HG03439 (cell line): ENCODE data around the gene CFL2.
"Not testable (repeated sequence)": the region's sequence is repeated elsewhere in the genome, so short reads cannot be mapped to it uniquely, and the experiment has no call there.

Experiments used
- ATAC-seq: cut with Tn5 transposase; IDR thresholded peaks from one replicate; pipeline ENCODE4 v1.9.1; 2021; ENCODE audit warnings: mild to moderate bottlenecking, moderate library complexity; ENCODE audit not compliant: unreplicated experiment

CFL2 gene

DNA sequence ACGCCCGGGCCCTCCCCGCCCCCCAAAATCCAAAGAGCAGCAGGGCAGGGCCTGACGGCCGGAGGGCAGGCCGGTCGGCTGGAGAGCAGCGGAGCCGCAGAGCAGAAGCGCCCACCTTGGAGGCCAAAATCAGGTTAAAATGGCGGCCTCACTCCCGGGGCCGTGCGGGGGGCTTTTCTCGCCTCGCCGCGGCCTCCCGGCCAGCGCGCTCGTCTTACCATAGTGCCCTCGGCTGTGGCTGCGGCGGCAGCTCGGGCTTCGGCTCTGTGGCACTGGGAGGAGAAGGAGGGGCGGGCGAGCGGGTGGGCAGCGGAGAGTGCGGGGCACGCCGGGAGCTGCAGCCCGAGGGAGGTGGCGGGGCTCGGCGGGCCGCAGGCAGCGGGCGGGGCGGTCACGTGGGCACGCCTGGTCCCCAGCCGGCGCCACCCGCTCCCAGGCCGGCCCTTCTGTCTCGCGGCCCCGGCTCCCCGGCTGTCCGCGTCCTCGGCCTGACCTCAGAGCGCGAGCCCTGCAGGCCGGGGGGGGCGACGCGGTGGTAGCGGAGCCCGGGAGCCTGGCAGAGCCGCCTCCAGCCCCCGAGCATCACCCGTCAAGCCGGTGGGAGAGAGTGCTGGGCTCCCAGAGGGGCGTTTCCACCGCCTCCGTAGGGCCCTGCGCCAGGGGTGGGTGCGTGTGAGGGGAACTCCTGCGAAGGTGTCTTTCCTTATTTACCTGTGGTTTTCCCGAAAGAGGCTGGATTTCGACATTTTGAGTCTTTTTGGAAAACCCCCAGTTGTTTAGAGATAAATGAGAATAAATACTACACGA, at the start of gene CFL2:
TSS of gene CFL2 (minus strand) at position 274 of the 807 bp plus-strand sequence. CDS start at position 221, 53 bp downstream.
- ATAC-seq: peak; percentile 85

DNA sequence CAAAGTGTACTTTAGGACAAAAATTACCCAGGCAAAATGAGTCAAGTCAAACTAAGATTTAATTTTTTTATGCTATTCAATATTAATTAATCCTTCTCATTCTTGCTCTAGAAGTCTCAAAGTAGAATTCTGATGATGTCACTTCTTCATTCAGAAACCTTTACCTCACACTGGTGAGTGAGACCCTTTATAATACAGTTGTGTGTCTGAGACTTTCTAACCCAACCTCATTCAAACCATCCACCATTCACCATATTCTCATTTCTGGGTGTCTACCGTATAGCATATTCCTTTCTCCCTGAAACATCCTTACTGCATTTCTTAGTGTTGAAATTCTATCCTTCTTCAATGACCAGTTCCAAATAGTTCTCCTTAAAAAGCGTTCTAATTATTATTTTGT, 40.8 kb upstream of the CFL2 start:
- ATAC-seq: no peak

DNA sequence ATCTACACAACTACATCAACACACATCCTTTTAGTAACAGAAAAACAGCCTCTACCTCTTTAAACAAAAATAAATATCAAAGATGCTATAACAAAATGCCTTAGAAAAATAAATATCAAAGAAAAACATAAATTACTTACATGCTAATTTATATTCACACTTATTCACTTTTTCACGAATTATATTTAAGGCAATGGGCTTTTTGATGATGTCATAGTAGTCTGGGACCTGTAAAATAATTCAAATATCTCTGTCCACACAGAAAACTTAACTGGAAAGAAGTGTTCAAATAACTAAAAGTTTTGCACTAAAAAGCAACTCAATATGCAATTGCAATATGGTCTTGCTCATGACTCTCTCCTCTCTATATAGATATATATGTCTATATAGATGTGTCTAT, 40.3 kb upstream of the CFL2 start:
- ATAC-seq: no peak

DNA sequence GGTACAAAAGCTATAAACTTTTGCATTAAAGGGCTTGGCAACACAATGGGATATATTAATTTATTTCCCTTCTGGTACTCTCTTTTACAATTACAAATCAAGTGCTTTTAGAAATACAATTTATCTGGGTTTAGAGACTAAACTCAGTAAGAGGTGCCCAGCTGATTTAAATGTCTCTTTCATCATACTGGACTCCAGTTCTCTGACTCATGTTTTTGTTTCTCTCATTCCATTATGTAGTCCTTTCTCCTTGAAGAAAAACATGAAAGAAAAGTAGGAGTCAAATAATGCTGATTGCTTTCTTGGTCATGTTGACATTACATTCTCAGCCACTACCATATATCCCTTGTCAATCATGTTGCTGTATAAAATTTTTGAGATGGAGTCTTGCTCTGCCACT, 36.3 kb upstream of the CFL2 start:
- ATAC-seq: no peak

DNA sequence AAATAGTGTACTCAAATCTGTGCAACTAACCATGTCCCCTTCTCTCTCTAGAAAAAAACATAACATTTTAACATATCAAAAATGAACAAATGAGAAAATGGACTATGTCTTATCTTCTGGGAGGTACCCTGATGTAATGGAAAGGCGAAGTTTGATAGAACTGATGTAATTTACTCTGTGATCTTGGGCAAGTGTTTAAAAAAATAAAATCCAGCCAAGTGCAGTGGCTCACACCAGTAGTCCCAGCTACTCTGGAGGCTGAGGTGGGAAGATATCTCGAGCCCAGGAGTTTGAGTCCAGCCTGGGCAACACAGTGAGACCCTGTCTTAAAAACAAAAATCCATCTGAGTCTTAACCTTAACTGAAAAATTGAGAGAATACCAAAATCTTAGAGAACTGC, 35.8 kb upstream of the CFL2 start:
- no peak for ATAC-seq

DNA sequence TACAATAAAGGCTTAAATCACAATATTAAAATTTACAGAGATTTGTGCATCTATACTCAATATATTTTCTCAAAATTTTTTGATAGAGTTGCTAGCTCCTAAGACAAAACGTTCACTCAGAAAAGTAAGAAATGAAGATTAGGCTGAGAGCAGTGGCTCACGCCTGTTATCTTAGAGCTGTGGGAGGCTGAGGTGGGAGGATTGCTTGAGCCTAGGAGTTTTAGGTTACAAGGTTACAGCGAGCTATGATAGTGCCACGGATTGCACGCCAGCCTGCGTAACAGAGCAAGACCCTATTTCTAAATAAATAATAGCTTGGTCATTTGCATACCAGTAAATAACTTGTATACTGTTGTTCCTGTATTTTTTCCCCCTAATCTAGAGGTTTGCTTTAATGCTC, 35.0 kb upstream of the CFL2 start:
- ATAC-seq: no peak

DNA sequence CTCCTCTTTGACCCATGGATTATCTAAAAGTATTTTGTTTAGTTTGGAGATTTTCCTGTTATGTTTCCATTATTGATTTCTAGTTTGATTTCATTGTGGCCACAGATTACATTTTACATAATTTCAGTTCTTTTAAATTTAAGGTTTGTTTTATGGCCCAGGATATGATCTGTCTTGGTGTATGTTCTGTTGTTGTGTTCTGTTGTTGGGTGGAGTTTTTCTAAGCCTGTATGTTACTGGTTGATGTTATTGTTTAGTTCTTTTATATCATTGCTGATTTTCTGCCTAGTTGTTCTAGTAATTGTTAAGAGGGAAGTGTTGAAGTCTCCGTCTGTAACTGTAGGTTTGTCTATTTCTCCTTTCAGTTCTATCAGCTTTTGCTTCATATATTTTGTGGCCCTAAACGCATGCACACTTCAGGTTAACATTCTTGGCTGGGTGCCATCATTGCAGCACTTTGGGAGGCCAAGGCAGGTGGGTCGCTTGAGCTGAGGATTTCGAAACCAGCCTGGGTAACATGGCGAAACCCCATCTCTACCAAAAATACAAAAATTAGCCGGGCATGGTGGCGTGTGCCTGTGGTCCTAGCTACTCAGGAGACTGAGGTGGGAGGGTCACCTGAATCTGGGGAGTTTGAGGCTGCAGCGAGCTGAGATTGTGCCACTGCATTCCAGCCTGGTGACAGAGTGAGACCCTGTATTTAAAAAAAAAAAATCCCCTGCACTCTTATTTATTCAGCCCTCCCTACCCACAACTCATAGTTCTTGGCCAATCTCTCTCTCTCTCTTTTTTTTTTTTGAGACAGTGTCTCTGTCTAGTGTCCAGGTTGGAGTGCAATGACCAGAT, 28.1 kb upstream of the CFL2 start:
- ATAC-seq: no peak

DNA sequence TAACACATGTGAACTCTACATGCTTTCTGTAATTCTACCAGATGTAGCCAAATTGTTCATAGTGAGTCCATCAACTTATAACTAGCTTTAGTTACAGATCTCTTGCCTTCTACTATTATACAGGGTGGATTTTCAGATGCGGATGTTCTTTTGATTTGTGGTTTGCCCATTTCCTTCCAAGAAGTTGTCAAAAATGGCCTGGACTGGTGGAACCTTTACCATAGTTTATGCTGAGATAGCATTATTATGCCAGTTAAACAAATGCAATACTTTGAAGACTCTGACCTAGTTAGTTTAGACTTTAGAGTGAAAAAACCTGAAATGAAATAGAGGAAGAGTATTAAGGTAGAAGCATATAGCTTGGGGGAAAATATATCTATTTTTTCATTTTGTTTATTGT, 27.4 kb upstream of the CFL2 start:
- ATAC-seq: no peak

DNA sequence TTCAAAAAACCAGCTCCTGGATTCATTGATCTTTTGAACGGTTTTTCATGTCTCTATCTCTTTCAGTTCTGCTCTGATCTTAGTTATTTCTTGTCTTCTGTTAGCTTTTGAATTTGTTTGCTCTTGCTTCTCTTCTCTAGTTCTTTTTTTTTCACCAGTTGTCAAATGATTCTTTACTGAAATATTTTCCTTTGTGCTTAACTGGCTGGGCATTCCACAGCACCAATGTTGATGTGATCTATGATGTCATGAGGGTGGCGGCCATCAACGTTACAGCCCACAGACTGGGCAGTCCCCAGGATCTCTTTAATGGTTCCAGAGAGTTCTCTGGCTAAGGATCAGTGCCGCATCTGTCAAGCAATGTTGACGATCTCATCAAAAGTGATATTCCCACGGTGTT, 25.7 kb upstream of the CFL2 start:
- not testable (repeated sequence) for ATAC-seq

DNA sequence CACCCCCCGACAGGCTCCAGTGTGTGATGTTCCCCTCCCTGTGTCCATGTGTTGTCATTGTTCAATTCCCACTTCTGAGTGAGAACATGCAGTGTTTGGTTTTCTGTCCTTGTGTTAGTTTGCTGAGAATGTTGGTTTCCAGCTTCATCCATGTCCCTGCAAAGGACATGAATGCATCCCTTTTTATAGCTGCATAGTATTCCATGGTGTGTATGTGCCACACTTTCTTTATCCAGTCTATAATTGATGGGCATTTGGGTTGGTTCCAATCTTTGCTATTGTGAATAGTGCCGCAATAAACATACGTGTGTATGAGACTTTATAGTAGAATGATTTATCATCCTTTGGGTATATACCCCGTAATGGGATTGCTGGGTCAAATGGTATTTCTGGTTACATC, 22.7 kb upstream of the CFL2 start:
- not testable (repeated sequence) for ATAC-seq

DNA sequence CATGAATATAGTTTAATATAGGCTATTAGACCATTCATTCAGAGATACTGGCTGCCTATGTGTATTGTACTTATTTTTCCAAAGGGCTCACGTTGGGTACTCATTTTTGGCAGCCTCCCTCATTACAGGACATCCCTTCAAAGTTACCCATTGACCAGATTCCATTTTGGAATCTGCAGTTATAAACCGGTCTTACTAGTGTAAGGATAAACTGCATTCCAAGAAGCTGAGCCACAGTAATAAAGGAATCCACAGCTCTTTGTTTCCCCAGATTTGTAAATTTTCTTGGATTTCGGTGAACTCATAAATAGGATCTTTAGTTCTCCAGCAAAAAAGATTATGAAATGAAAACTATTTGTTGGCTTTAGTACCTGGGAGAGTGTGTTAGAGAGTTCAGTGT, 18.9 kb upstream of the CFL2 start:
- no peak for ATAC-seq

DNA sequence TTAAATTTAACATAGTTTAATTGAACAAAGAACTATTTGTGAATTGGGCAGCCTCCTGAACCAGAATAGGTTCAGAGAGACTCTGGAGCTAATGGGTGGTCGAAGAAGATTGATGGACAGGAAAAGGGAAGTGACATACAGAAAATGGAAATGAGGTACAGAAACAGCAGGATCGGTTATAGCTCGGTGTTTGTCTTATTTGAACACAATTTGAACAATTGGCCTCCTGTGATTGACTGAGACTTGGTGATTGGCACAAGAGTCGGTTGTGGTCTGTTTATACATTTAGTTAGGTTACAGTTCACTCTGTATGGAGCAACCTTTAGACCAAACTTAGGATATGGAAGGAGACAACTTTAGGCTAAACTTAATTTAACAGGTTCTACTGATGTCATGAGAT, 18.4 kb upstream of the CFL2 start:
- no peak for ATAC-seq

DNA sequence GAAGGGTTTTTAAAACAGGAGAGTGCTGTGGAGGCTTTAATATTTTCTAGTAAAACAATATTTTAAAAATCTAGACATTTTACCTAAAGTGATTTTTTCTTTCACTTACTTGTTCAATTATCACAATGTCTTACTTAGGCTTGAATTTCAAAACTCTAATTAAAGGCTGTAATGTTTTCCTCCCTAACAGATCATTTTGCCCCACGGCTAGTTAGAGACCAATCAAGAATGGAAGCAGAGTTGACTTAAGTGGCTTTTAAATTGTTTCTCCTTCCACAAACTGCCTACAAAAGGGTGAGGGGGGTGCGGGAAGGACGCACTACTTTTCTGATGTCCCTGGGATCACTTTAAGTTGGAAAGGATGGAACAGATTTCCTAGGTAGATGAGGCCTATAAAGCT, 9.5 kb upstream of the CFL2 start:
- no peak for ATAC-seq

DNA sequence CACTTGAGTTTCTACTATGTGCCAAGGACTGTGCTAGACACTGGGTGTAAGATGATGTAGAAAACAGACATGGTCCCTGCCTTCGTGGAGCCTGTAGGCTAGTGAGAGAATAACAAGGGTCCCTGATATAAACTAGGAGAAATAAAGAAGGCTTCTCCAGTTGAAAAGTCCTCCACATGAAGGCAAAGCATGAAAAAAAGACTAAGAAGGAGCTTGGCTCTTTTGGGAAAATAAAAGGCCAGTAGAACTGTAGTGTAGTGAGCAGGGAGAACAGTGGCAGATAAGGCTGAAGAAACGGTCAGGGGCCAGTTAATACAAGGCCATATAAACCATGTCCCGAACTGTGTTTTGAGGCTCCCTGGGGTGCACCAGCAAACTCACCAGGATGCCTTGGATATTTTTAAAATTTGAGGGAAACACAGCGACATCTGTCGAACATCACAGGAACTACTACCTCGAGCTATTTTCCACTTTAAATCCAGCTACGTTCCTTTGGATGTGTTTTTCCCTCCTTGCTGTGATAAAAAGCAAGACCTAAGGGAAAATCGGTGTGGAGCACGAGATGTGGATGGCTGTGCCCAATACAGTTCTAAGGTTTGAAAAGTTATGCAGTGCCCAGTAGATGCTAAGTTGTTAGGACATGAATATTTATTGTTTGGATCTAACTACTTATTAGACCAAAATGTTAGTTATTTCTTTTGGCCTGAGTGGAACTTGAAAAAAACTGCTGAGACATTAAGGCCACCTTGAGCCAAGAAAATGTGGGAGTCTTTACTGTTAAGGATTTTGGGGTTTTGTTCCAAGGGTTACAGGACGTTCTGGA, 8.5 kb upstream of the CFL2 start:
- no peak for ATAC-seq

DNA sequence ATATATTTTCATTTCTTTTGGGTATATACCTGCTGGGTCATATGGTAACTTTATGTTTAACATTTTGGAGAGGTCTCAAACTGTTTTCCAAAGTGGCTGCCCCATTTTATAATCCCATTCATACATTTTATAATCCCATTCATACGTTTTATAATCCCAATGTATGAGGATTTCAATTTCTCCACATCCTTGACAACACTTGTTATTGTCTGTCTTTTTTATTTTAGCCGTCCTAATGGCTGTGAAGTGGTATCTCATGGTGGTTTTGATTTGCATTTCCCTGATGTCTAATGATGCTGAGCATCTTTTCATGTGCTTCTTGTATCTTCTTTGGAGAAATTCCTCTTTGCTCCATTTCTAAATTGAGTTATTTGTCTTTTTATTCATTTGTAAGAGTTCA, 6.7 kb upstream of the CFL2 start:
- ATAC-seq: no peak

DNA sequence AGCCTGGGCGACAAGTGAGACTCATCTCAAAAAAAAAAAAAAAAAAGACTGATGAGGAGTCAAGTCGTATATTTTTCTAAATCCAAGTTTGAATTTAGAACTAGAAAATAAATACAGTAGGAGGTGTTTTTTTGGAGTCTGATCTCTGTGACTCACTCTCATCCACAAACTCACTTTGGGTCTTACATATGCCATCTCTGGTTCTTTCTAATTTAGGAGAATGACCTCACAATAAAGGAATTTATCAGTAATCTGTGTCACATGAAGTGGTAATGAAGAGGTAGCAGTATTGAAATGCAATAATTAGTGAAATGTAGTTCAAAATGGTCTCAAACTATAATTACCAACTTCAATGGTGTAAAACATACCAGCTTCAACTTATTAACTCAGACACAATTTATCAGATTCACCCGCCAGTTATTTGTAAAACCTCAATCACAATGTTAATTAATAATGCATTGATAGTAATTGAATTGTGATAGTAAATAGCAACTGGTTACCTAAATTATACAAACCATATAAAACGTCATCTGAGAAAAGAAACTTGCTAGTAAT, 4.4 kb upstream of the CFL2 start:
- no peak for ATAC-seq

DNA sequence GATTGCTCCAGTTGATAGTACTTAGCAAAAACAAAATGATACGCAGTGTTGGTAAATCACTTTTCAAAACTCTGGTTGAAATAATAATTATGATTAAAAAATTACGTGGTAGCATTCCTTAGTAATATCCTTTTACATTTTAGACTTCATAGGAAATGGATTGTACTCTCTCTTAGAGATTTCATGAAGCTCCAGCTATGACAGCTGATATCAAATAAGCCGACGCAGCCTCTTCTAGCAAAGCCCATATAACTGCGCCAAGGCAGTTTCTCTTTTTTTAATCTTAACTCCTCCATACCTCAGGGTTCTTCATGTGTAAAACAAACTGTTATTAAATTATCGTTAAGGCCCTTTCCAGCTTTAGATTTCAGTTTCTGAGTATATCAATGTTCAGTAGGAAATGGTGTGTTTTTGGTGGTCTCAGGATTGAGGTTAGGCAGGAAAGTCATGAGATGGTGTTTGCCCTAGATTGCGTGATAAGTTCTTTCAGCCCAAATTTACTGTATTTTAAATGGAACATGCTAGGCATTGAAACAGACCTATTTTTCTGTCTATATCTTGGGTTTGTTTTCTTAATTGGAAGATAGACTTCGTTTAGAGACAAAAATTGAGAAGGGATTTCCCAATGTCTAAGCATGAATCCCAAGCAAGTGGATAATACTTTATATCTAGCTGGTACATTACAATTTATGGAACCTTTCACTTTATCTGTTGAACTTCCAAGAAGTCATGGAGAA, 902 bp upstream of the CFL2 start:
- no peak for ATAC-seq

DNA sequence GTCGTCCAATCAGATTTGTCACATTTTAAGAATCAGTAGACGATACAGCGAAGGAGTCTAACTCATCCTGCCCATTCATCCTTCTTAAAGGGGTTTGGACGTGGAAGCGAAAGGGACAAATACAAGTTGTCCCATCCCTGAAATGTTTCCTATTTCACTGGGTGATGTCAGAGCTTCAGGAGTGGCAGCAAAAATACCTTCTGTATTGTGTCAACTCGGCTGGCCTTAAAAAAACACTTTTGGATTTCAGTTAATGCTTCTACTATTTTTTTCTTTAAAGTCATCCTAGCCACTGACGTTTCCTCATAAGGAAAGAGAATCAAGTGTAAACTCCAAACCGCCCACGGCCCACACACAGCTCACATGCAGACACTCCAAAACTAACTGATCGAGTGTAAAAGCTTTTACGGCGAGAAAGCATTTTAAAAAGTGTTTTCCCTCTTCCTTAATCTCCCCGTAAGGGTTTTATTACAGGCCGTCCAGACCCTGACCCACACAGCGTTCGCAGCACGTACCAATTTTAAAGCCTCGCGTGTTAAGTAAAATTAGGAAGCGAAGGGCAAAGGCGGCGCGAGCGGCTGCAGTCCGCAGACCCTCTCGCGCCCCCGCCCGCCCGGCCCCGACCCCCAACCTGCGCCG, 593 bp downstream of the CFL2 start:
- ATAC-seq: peak; percentile 25

DNA sequence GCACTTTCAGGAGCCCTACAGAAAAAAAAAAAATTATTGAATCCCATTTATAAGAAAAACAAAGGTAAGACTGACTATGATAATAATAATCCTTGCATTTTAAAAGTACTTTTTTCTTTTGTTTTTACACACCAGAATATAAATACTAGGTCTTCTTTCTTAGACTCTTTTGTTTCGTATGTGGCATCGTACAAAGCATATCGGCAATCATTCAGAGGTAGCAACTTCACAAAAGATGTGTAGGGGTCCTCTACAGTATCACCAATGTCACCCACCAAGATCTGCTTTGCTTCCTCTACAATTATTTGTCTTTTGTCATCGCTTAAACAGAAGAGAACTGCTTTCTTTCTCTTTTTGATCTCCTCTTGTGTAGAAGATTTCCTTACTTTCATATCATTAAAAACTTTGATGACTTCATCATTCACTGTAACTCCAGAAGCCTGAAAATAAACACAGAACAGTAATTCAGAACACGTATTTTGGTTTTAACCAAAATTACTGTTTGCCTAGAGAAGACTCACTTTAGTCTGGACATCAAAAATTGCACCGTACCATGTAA, 1.2 kb downstream of the CFL2 start:
- ATAC-seq: no peak
